IMR-90 (cell line): ENCODE measurements around the gene CMIP. TPM values are rescaled to one million over a fixed set of nuclear protein-coding genes. Genes with fewer than 3 reads are reported as not detected.
A peak's percentile ranks its signal among the peaks of the same experiment; 100 is the strongest.

Source experiments
- ATAC-seq: fragments of 200-7000 bp; cut with Tn5 transposase; 2 replicates; pipeline ENCODE4 v1.9.1; 2020; ENCODE audit warnings: low read depth, mild to moderate bottlenecking, moderate library complexity
- BruUV-seq: library from RNA; stranded (reverse); fragments of 400-500 nt; replicated peaks from 2 replicates; lab custom pipeline; 2021; lab: Mats Ljungman, UMichigan
- CTCF ChIA-PET: fragments of 300-600 bp; formaldehyde crosslinking; extraction: SDS; loops from one replicate; lab custom pipeline; 2021; ENCODE audit warnings: antibody characterized with exemption; lab: Yijun Ruan, JAX
- POLR2A ChIA-PET: fragments of 300-600 bp; sonication (Branson Sonifier 250); formaldehyde crosslinking; loops from one replicate; lab custom pipeline; 2022; ENCODE audit warnings: antibody characterized with exemption; ENCODE audit not compliant: unreplicated experiment; lab: Charles Lee
- DNase-seq: peaks from one replicate; pipeline ENCODE4 v3.0.0; 2013
- H2AFZ ChIP-seq: replicated peaks from 2 replicates; pipeline ENCODE3; 2013; ENCODE audit warnings: low read length, mild to moderate bottlenecking; ENCODE audit not compliant: poor library complexity
- H2AK5ac ChIP-seq: 2 replicates; pipeline ENCODE4 v1.6.1; 2013; ENCODE audit warnings: low read depth, low read length, inconsistent platforms
- H2AK9ac ChIP-seq: replicated peaks from 2 replicates; pipeline ENCODE3; 2013; ENCODE audit warnings: mild to moderate bottlenecking, low read depth, low read length, moderate library complexity; ENCODE audit not compliant: poor library complexity
- H2BK120ac ChIP-seq: 2 replicates; pipeline ENCODE4 v1.6.1; 2013; ENCODE audit warnings: low read depth, low read length, inconsistent platforms
- H2BK15ac ChIP-seq: 3 replicates; pipeline ENCODE4 v1.6.1; 2013; ENCODE audit warnings: low read depth, low read length, inconsistent platforms
- H2BK20ac ChIP-seq: 2 replicates; pipeline ENCODE4 v1.6.1; 2013; ENCODE audit warnings: low read depth, mild to moderate bottlenecking, inconsistent platforms, low read length, moderate library complexity
- H2BK5ac ChIP-seq: 2 replicates; pipeline ENCODE4 v1.6.1; 2013; ENCODE audit warnings: mild to moderate bottlenecking, low read depth, low read length, inconsistent platforms; ENCODE audit not compliant: poor library complexity, severe bottlenecking
- H3K14ac ChIP-seq: replicated peaks from 2 replicates; pipeline ENCODE4 v1.6.1; 2013; ENCODE audit warnings: low read depth, low read length, inconsistent platforms
- H3K18ac ChIP-seq: 2 replicates; pipeline ENCODE4 v1.6.1; 2013; ENCODE audit warnings: low read depth, low read length, control low read depth
- H3K23ac ChIP-seq: 2 replicates; pipeline ENCODE4 v1.6.1; 2013; ENCODE audit warnings: low read depth, low read length, inconsistent platforms
- H3K27ac ChIP-seq: 2 replicates; pipeline ENCODE4 v1.5.1; 2013; ENCODE audit warnings: mild to moderate bottlenecking, control low read depth, low read length; ENCODE audit not compliant: insufficient read depth
- H3K27me3 ChIP-seq: 2 replicates; pipeline ENCODE4 v1.6.1; 2013; ENCODE audit warnings: low read length; ENCODE audit not compliant: control insufficient read depth, insufficient read depth
- H3K36me3 ChIP-seq: 2 replicates; pipeline ENCODE4 v1.6.1; 2013; ENCODE audit warnings: low read length, mixed read lengths; ENCODE audit not compliant: control insufficient read depth, insufficient read depth
- H3K4ac ChIP-seq: 2 replicates; pipeline ENCODE4 v1.6.1; 2013; ENCODE audit warnings: low read depth, low read length, inconsistent platforms
- H3K4me1 ChIP-seq: 2 replicates; pipeline ENCODE4 v1.6.1; 2013; ENCODE audit warnings: low read length, mixed read lengths; ENCODE audit not compliant: control insufficient read depth, insufficient read depth
- H3K4me2 ChIP-seq: 2 replicates; pipeline ENCODE4 v1.6.1; 2013; ENCODE audit warnings: low read depth, mild to moderate bottlenecking, control low read depth, low read length, moderate library complexity
- H3K4me3 ChIP-seq: 2 replicates; pipeline ENCODE4 v1.5.1; 2013; ENCODE audit warnings: low read depth, mild to moderate bottlenecking, control low read depth, low read length, moderate library complexity; ENCODE audit not compliant: insufficient read depth
- H3K56ac ChIP-seq: 2 replicates; pipeline ENCODE4 v1.6.1; 2013; ENCODE audit warnings: low read length, inconsistent platforms; ENCODE audit not compliant: insufficient read depth; ENCODE audit errors: extremely low read depth
- H3K79me1 ChIP-seq, 2 experiments: 2 replicates each; pipeline ENCODE4 v1.6.1; 2013; ENCODE audit warnings: low read length in 2 of 2, inconsistent platforms in 1 of 2, low read depth in 1 of 2
- H3K9ac ChIP-seq: 2 replicates; pipeline ENCODE4 v1.6.1; 2013; ENCODE audit warnings: low read depth, low read length, control low read depth
- H3K9me1 ChIP-seq: 2 replicates; pipeline ENCODE4 v1.6.1; 2013; ENCODE audit warnings: low read length, inconsistent platforms; ENCODE audit not compliant: insufficient read depth
- H3K9me3 ChIP-seq: 2 replicates; pipeline ENCODE4 v1.6.1; 2013; ENCODE audit warnings: low read length; ENCODE audit not compliant: control insufficient read depth, insufficient read depth
- H4K20me1 ChIP-seq: 2 replicates; pipeline ENCODE4 v1.6.1; 2013; ENCODE audit warnings: low read length, inconsistent platforms; ENCODE audit not compliant: insufficient read depth
- H4K5ac ChIP-seq: 2 replicates; pipeline ENCODE4 v1.6.1; 2013; ENCODE audit warnings: mild to moderate bottlenecking, low read depth, low read length, control low read depth
- H4K8ac ChIP-seq, 2 experiments: 2 replicates each; pipeline ENCODE4 v1.6.1; 2013; ENCODE audit warnings: low read depth in 2 of 2, low read length in 2 of 2, control low read depth in 1 of 2, inconsistent platforms in 1 of 2
- H4K91ac ChIP-seq: 2 replicates; pipeline ENCODE4 v1.6.1; 2013; ENCODE audit warnings: low read depth, low read length, inconsistent platforms; ENCODE audit not compliant: insufficient read depth
- CHD1 ChIP-seq: IDR thresholded peaks from 2 replicates; pipeline ENCODE4 v1.6.1; 2012; ENCODE audit warnings: low read depth, low read length, improper control_type of control experiment
- CTCF ChIP-seq: conservative IDR thresholded peaks from 2 replicates; pipeline ENCODE4 v1.5.1; 2012; ENCODE audit warnings: mild to moderate bottlenecking, low read depth, low read length, improper control_type of control experiment
- ELK1 ChIP-seq: fragments of 150-350 bp; IDR thresholded peaks from 2 replicates; pipeline ENCODE4 v1.6.1; 2016; ENCODE audit warnings: low read depth, mild to moderate bottlenecking, low read length, moderate library complexity, borderline replicate concordance
- FOS ChIP-seq: fragments of 150-350 bp; IDR thresholded peaks from 2 replicates; pipeline ENCODE4 v1.6.1; 2016; ENCODE audit warnings: low read depth, low read length
- MAZ ChIP-seq: IDR thresholded peaks from 2 replicates; pipeline ENCODE4 v1.6.1; 2012; ENCODE audit warnings: low read depth, mild to moderate bottlenecking, low read length, improper control_type of control experiment, moderate library complexity, borderline replicate concordance
- NFE2L2 ChIP-seq: fragments of 150-350 bp; IDR thresholded peaks from 2 replicates; pipeline ENCODE4 v1.6.1; 2016; ENCODE audit warnings: low read depth, mild to moderate bottlenecking, low read length
- POLR2A ChIP-seq: IDR thresholded peaks from 2 replicates; pipeline ENCODE4 v1.6.1; 2012; ENCODE audit warnings: mild to moderate bottlenecking, low read depth, low read length
- RAD21 ChIP-seq: IDR thresholded peaks from 2 replicates; pipeline ENCODE4 v1.6.1; 2012; ENCODE audit warnings: low read length, improper control_type of control experiment
- SMC3 ChIP-seq: fragments of 150-350 bp; IDR thresholded peaks from 2 replicates; pipeline ENCODE4 v1.6.1; 2016; ENCODE audit warnings: low read depth, mild to moderate bottlenecking, antibody characterized with exemption, low read length, moderate library complexity
- USF2 ChIP-seq: fragments of 150-350 bp; IDR thresholded peaks from 2 replicates; pipeline ENCODE4 v1.6.1; 2017; ENCODE audit warnings: mild to moderate bottlenecking, antibody characterized with exemption, low read length, low read depth
- WGBS, 2 experiments: methylation state at CpG; one replicate each; pipeline versions ENCODE4 v1.1.5 to v1.1.7; 2013; ENCODE audit warnings: missing lambda C conversion rate in 2 of 2; ENCODE audit not compliant: insufficient read length in 1 of 2; ENCODE audit errors: extremely low coverage in 2 of 2; 5-methylcytosine and 5-hydroxymethylcytosine counted together
- dilution Hi-C: fragments of 300-500 bp; cut with HindIII; formaldehyde crosslinking; loops from one replicate; pipeline ENCODE4 v1.14.3; 2018; ENCODE audit warnings: low sequenced_read_pairs; ENCODE audit not compliant: unreplicated experiment
- in situ Hi-C: fragments of 300-500 bp; cut with MboI; formaldehyde crosslinking; loops from 3 replicates; pipeline ENCODE4 v1.14.3; 2019; ENCODE audit warnings: low sequenced_read_pairs, inconsistent platforms, mixed read lengths
- intact Hi-C: fragments of 100-400 bp; cut with micrococcal nuclease; formaldehyde crosslinking; loops from 2 replicates; pipeline ENCODE4 v1.10.0; 2022
- polyA plus RNA-seq, 3 experiments: library from polyadenylated mRNA; depleted of rRNA; stranded (reverse); fragments of >200 nt; gene quantifications; 2 replicates each; pipeline ENCODE4 v1.2.3, GENCODE V29; 2012; ENCODE audit warnings: low replicate concordance in 1 of 3
- total RNA-seq: library from RNA; depleted of rRNA; stranded (reverse); fragments of >200 nt; gene quantifications from 2 replicates; pipeline ENCODE4 v1.2.3, GENCODE V29; 2012

Gene CMIP
- total and polyA plus RNA-seq, 2 of the 4 experiments (the other 2 are of a cell fraction) = 3.2 to 11.6 TPM

- intact Hi-C loops (loop anchor here (10.0 kb wide), 1 partner anchor 176 kb away; no protein-coding TSS in a partner anchor), in situ Hi-C loops (no loop called here), dilution Hi-C loops (no loop called here)
- Histone ChIP-seq H2AFZ (peak overlapping the region; percentile 5), H3K79me1 (no peaks in the 10 kb centered on the region), H4K8ac (no peak overlapping the region), H3K9ac (no peak overlapping the region), H3K56ac (no peak overlapping the region), H3K4me3 (no peak overlapping the region), H3K36me3 (no peaks in the 10 kb centered on the region), H2BK20ac (no peak overlapping the region), H4K5ac (no peak overlapping the region), H3K9me3 (no peaks in the 10 kb centered on the region), H3K27ac (no peak overlapping the region), H2AK5ac (no peak overlapping the region), H2BK15ac (no peak overlapping the region), H2AK9ac (no peak overlapping the region), H3K23ac (no peak overlapping the region), H3K4ac (no peak overlapping the region), H3K9me1 (peaks cover 3% of the 10 kb centered on the region), H4K91ac (no peak overlapping the region), H3K14ac (no peak overlapping the region), H3K27me3 (peaks cover 5% of the 10 kb centered on the region), H3K4me2 (no peak overlapping the region), H2BK5ac (no peak overlapping the region), H2BK120ac (no peak overlapping the region), H4K20me1 (no peaks in the 10 kb centered on the region), H3K4me1 (peaks cover 5% of the 10 kb centered on the region), H3K18ac (no peak overlapping the region)
- DNase-seq (no peak), ATAC-seq (no peak)
- ChIA-PET POLR2A (no interaction called here), CTCF (interaction anchor here (0.6 kb wide), 1 partner anchor 177 kb away, joined by 5 read pairs; no protein-coding TSS in a partner anchor)
- no TSS peak for BruUV-seq
- no peak for TF ChIP-seq CTCF
- TF ChIP-seq CHD1 = no peak
- TF ChIP-seq POLR2A = no peak
- TF ChIP-seq NFE2L2 = no peak
- no peak for TF ChIP-seq MAZ
- TF ChIP-seq SMC3 = no peak
- TF ChIP-seq RAD21 = no peak
- TF ChIP-seq USF2 = no peak
- TF ChIP-seq FOS = no peak
- no peak for TF ChIP-seq ELK1
- WGBS, 2 experiments = 88% methylated on average over 3 of the region's 13 CpGs; no CpG with 5 or more reads in 1 of the 2 experiments
Observed at GRCh38 chr16:81409016-81409556, 35.5 kb upstream of the CMIP start.
